Stimulated activated CD8-positive, alpha-beta memory T cell treated with anti-CD3 and anti-CD28 coated beads, Interleukin-15, amount 100 ng/mL, for 4 hours (primary cell): Measurements from ENCODE around the gene CEACAM4.
"Not testable (repeated sequence)": the region's sequence is repeated elsewhere in the genome, so short reads cannot be mapped to it uniquely, and the experiment has no call there.

ENCODE experiments used
- DNase-seq, 2 donors: peaks; one replicate each; pipeline ENCODE4 v3.0.0-alpha.2; 2020; ENCODE audit warnings: low read depth in 2 of 2

The CEACAM4 gene

GRCh38 chr19:41584931-41585330 lies 41.9 kb downstream of the CEACAM4 start:
- DNase-seq = no peak

GRCh38 chr19:41584260-41584810 lies 42.5 kb downstream of the CEACAM4 start:
- no peak for DNase-seq

- not testable (repeated sequence) for DNase-seq
Observed at GRCh38 chr19:41582577-41583182, 44.2 kb downstream of the CEACAM4 start.

- DNase-seq = not testable (repeated sequence)
Observed at GRCh38 chr19:41581068-41581467, 45.8 kb downstream of the CEACAM4 start.

GRCh38 chr19:41578886-41579285 lies 48.0 kb downstream of the CEACAM4 start:
- no peak for DNase-seq

GRCh38 chr19:41577833-41578232 lies 49.0 kb downstream of the CEACAM4 start:
- no peak for DNase-seq

- no peak for DNase-seq
Observed at GRCh38 chr19:41577144-41577830, 49.6 kb downstream of the CEACAM4 start.

- DNase-seq = no peak
Observed at GRCh38 chr19:41575998-41576397, 50.9 kb downstream of the CEACAM4 start, which contains the start of gene CEACAM21. TSS of gene CEACAM21 (plus strand) at chr19:41576166. CDS start at chr19:41576275, 109 bp downstream.

- DNase-seq = peak; percentile 61
Observed at GRCh38 chr19:41570639-41571112, 56.2 kb downstream of the CEACAM4 start.

GRCh38 chr19:41570179-41570578 lies 56.7 kb downstream of the CEACAM4 start:
- DNase-seq = no peak

- no peak for DNase-seq
Observed at GRCh38 chr19:41569481-41570150, 57.3 kb downstream of the CEACAM4 start.
